GM21825 (cell line): Measurements from ENCODE around the gene LMAN1L.

Experiments
- ATAC-seq: cut with Tn5 transposase; IDR thresholded peaks from one replicate; pipeline ENCODE4 v1.9.1; 2021; ENCODE audit warnings: mild to moderate bottlenecking, moderate library complexity; ENCODE audit not compliant: unreplicated experiment

LMAN1L gene

DNA sequence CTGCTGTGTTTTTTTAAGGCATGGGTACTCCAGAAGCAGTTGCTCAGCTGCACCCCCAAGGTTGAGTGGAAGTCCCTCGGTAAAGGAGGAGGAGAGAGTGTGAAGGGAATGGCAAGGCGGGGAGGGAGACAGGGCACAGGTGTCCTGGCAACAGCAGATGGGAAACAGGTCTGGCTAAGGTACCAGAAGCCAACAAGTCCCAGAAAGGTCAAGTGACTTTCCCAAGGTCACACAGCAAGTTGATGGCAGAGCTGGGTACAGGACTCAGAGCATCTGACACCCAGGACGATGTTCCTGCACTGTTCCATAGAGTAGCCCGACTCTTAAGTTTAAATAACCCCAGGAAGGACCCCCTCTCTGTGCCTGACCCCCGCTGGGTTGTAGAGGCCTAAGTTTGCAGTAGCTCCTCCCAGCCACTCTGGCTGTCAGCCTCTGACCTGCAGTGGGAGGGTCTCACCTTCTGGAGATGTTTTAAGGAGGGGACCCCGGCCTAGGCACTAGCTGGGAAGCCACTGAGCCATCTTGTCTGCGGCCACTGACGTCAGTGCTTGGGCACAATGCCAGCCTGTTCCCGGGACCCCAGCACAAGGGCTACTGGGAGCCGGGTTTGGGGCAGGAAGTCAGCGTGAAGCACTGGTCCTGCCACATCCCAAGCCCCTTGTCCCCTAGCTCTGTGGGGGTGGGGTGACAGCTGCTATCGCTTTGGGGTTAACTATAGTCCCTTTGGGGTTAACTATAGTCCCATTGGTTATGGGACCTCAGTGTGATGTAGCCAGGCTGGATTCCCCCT lies 20.2 kb upstream of the LMAN1L start:
- no peak for ATAC-seq

DNA sequence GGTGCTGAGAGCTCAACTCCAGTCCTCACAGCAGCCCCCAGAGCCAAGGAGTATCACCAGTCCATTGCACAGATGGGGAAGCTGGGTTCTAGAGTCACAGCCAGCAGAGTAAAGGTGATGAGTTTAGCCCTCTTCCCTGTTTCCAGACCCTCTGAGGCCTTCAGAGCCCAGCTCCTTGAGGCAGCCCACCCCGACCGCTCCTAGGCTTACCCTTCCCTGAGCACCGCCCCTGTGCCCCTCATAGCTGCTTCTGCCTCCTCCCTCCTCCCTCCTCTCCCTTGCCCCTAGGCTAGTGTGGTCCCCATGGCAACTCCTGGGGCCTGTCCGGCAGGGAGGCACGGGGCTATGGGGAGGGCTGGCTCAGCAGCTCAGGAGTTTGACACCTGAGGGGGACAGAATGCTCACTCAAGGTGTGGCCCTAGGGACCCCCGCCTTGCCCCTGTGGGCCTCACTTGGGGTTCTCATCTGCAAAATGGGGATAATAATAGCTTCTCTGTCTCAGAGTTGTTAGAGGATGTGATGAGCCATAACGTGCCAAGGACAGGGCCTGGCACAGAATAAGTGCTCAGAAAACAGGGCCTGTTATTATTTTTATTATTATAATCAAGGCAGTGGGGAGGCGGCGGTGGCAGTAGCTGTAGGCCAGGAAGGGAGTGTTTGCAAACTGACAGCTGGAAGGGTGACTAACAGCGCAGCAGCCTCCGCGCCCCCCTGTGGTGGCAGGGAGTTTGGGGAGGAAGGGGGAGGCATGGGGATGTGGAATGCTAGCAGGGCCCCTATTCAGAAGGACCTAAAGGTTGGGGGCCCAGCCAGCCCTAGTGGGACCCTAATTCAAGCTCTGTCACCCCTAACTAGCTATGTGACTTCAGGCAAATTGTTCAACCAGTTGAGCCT lies 19.3 kb upstream of the LMAN1L start:
- ATAC-seq = no peak

DNA sequence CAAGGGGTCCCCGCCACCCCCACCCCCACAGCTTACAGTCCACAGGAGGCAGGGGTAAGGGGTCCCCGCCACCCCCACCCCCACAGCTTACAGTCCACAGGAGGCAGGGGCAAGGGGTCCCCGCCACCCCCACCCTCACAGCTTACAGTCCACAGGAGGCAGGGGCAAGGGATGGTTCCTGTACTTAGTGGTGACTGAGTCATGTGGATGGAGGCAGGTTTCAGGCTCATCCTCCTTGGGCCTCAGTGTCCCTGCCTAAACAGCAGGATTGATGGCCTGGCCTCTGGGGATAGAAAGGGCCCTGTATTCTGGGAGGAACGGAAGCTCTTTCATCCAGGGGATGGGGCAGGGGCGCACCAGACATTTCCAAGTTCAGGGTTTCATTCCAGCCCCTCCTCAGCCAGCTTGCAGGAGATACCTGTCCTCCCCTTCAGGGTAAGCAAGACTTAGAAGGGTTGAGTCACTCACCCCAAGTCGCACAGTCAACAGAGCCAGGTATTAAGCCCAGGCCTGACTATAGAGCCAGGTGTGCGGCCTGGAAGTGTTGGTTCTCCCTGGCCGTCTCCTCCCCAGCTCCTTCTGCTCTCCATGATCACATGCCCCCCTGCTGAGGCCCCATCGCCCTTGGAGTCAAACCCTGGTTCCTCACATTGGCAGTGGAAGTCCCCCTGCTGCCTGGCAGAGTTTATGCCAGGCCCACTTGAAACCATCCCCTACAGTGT lies 18.2 kb upstream of the LMAN1L start:
- no peak for ATAC-seq

DNA sequence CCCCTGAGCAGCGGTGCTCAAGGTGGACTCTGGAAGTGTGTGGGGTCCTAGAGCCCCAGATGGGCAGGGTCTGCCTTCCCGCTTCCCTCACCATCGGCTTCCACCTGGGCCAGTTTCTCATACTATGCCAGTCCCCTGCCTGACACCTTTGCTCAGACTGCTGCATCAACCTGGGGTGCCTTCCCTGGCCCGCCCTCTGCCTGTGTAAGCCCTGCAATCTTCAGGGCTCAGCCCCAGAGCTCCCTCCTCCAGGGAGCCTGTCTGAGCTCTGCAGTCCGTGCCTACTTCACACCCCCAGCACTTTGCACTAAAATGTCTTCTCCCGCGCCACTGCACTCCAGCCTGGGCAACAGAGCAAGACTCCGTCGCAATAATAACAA lies 17.7 kb upstream of the LMAN1L start:
- no peak for ATAC-seq

DNA sequence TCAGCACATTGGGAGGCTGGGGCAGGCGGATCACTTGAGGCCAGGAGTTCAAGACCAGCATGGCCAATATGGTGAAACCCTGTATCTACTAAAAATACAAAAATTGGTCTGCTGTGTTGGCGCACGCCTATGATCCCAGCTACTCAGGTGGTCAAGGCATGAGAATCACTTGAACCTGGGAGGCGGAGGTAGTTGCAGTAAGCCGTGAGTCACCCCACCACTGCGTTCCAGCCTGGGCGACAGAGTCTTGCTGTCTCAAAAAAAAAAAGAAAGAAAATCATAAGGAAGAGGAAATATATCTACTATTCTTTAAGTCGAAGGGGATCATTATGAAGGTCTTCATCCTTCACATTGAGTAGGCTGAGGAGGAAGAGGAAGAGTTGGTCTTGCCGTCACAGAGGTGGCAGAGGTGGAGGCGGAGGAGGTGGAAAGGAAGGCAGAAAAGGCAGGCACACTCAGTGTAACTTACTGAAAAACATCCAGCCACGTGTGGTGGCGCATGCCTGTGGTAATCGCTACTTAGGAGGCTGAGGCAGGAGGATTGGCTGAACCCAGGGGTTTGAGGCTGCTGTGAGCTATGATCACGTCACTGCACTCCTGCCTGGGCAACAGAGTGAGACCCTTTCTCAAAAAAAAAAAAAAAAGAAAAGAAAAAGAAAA lies 16.5 kb upstream of the LMAN1L start:
- no peak for ATAC-seq

DNA sequence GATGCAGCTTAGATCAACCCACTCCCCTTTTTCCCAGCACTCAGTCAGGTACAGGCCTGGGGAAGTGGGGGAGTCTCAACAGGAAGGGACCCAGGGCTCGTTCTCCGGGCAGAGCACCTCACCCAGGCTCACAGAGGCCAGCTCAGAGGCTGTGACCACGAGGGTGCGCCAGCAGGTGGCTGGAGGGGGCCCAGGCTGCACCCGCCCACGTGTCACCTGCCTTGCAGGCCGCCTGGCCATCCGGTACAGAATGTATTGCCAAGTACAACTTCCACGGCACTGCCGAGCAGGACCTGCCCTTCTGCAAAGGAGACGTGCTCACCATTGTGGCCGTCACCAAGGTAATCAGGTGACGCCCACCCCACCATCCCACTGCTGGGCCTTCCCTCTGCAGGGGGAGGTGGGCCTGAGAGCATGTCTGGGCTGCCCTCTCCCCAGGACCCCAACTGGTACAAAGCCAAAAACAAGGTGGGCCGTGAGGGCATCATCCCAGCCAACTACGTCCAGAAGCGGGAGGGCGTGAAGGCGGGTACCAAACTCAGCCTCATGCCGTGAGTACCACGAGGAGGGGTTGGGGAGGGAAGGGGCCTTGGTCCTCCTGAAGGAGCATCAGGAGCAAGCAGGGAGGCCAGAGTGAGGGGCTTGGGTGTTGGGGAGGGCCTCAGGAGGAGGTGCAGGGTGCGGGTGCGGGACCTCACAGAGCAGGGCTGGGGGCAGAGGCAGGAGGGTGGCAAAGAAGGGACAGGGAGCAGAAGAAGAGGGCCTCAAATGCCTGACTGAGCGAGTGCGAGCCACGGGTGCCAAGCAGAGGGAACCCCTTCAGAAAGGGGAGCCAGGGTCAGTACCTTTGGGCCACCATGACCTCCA lies 14.0 kb upstream of the LMAN1L start:
- no peak for ATAC-seq

DNA sequence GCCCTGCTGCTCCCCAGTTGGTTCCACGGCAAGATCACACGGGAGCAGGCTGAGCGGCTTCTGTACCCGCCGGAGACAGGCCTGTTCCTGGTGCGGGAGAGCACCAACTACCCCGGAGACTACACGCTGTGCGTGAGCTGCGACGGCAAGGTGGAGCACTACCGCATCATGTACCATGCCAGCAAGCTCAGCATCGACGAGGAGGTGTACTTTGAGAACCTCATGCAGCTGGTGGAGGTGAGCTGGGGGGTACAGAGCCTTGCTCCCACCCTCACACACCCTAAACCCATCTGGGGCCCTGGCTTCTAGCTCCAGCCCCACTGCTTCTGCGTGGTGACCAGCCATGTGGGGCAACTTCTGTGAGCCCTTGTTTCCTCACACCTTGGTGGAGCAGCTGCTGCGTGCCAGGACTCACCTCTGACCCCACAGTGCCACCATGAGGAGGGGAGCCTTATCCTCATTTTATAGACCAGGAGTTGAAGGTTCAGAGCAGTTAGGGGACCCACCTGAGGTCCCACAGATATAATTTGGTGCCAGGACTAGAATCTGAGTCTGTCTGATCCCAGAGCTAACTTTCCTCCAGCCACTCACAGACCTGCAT lies 13.3 kb upstream of the LMAN1L start:
- no peak for ATAC-seq

DNA sequence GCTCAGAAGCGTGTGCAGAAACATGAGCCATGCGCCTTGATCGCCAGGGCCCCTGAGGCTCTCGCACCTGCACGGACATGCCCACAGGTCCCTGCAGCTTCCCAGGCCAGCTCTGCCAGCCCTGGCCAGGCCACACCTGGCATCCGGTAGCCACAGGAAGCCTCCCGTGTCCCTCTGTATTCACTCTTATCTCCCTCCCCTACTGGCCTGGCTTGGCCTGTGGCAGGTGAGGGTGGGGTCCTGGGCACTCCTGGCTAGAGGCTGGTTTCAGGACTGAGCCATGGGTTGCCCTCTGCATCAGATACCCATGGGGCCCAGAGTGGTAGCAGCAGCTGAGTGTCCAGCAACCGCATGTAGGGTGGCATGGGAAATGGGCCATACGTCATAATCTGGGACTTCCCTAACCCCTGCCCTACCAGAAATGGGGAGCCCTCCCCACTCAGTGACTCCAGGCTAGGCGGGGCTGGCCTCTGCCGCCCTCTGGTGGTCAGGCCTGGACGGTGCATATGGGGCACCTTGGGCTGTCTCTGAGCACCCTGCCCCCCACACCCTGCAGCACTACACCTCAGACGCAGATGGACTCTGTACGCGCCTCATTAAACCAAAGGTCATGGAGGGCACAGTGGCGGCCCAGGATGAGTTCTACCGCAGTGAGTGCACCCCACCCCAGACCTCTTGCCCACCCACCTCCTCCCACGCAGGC lies 12.6 kb upstream of the LMAN1L start:
- ATAC-seq = peak; percentile 59

DNA sequence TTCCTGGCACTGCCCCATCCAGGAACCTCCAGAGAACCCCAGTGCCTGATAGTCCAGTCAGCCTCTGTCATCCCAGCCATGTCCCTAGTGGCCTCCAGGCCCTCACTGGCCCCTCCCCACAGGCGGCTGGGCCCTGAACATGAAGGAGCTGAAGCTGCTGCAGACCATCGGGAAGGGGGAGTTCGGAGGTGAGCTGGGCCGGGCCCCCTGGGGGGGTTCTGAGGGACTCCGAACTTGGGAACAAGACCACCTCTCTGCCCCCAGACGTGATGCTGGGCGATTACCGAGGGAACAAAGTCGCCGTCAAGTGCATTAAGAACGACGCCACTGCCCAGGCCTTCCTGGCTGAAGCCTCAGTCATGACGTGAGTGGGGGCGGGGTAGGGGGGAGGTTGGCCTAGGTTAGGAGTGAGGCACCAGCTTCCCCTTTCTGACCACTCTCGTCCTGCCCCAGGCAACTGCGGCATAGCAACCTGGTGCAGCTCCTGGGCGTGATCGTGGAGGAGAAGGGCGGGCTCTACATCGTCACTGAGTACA lies 12.0 kb upstream of the LMAN1L start:
- ATAC-seq = no peak

DNA sequence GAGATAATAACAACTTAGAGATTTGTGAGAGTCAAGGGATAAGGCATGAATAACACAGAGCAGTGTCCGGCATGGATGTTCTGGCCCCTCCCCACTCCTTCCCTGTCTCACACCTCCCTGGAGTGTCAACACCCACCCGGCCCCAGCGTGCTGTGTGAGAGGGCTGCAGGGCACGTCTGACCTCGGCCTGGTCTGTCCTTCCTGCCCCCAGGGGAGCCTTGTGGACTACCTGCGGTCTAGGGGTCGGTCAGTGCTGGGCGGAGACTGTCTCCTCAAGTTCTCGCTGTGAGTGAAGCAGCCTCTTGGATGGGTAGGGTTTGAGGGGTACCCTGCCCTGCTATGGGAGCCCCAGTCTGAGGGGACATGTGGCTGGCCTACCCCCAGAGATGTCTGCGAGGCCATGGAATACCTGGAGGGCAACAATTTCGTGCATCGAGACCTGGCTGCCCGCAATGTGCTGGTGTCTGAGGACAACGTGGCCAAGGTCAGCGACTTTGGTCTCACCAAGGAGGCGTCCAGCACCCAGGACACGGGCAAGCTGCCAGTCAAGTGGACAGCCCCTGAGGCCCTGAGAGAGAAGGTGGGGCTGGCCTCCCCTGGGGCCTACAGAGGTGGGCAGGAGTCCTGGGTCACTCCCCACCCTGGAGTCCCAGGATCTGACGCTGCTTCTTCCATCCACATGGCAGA lies 11.2 kb upstream of the LMAN1L start:
- no peak for ATAC-seq

DNA sequence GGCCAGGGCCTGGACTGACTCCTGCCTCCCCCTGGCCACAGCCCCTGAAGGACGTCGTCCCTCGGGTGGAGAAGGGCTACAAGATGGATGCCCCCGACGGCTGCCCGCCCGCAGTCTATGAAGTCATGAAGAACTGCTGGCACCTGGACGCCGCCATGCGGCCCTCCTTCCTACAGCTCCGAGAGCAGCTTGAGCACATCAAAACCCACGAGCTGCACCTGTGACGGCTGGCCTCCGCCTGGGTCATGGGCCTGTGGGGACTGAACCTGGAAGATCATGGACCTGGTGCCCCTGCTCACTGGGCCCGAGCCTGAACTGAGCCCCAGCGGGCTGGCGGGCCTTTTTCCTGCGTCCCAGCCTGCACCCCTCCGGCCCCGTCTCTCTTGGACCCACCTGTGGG lies 10.3 kb upstream of the LMAN1L start:
- no peak for ATAC-seq

DNA sequence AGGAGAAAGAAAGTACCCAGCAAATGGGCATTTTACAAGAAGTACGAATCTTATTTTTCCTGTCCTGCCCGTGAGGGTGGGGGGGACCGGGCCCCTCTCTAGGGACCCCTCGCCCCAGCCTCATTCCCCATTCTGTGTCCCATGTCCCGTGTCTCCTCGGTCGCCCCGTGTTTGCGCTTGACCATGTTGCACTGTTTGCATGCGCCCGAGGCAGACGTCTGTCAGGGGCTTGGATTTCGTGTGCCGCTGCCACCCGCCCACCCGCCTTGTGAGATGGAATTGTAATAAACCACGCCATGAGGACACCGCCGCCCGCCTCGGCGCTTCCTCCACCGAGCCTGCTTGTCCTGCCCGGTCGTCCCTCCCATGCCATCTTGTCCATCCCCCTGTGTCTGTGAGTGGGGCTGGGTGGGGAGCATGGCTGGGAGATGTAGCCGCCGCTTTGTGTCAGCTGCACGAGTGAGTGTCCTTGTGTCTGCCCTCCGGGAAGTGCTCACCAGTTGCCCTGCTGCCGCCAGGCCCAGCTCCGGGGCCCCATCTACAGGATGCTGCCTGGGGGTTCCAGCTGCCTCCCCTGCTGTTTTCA lies 9.7 kb upstream of the LMAN1L start:
- ATAC-seq = no peak

DNA sequence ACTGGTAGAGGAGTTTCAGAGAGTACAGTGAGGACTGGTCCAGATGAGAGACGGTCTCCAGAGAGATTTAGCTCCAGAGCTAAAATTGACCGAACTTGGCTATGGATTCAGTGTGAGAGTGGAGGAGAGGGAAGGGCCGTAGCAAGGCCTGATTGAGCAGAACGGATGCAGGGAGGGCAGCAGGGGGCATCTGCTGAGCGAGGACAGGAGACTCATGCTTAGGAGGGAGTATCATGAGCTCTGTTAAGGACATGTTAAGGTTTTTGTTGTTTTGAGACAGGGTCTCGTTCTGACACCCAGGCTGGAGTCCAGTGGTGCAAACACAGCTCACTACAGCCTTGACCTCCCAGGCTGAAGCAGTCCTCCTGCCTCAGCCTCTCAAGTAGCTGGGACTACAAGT lies 7.7 kb upstream of the LMAN1L start:
- no peak for ATAC-seq

DNA sequence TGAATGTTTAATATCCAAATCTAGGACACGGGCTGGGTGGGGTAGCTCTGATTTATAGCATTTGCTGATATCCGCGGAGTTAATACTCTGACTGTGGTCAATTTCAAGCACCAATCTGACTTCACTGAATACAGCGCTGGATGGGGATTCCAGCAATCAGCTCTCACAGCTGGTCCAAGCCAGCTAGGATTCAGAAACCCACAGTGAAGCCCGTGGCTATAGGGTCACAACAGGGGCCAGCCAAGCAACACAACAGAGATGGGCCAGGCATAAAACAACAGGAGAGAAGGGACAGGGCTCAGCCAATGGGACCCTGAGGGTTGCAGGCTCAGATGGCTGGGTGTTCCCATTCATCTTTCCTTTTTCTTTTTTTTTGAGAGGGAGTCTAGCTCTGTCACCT lies 5.4 kb upstream of the LMAN1L start:
- ATAC-seq = no peak

DNA sequence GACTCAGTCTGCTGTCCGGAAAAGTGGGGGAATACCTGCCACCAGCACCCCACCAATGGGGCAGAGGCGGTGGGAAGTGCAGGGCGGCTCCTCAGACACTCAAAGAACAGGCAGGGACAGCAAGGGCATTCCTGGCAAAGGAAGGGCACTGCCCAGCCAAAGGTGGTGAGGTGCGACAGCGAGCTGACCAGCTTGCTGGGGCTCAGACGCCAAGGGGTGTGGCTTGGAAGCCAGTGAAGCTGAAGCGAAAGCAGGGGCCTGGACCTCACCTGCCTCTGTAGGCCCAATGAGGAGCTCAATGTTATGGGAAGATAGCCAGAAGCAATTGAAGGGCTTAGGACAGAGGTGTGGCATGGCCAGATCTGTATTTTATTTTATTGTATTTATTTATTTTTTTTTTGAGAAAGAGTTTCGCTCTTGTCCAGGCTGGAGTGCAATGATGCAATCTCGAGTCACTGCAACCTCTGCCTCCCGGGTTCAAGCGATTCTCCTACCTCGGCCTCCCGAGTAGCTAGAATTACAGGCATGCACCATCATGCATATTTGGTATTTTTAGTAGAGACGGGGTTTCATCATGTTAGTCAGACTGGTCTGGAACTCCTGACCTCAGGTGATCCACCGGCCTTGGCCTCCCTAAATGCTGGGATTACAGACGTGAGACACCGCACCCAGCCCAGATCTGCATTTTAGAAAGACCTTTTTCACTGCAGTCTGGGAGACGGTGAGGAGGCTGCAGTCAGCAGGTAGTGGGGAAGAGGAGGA lies 4.4 kb upstream of the LMAN1L start:
- ATAC-seq = no peak

DNA sequence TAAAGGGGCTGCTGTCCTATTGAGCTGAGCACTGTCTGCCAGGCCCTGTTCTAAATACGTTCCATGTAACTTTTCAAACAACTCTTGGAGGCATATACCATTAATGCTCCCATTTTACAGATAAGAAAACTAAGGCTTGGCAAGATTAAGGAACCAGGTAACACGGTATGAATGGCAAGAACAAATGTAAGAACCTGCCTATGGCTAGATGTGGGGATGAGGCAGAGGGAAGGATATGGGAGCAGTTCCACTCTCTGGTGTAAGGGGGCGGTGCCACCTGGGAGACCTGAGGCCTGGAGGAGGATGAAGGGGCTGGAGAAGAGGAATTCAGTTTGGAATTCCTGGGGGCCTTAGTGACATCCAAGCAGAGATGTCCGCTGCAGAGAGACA lies 3.8 kb upstream of the LMAN1L start:
- ATAC-seq = no peak

DNA sequence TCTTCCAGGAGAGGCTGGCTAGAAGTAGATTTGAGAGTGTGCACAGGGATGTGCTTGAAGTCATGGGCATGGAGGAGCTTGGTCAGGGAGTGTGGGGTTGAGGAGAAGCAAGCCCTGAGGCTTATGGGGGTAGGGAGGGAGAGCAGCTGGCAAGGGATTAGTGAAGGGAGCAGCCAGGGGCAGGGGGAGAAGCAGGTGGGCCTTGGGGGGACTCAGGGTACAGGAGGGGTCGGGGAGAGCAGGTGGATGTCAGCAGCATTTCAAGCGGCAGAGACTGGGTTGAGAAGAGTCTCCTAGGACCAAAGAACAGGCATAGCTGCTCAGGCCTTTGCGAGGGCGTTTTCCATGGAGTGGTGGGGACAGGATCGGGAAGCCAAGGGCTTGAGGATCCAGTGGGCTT lies 3.4 kb upstream of the LMAN1L start:
- ATAC-seq = no peak
